Raji (cell line): ENCODE results near the gene TRMT112.
A peak's percentile ranks its signal among the peaks of the same experiment; 100 is the strongest.

Experiments
- POLR2A ChIP-seq: IDR thresholded peaks from 2 replicates; pipeline ENCODE4 v1.6.1; 2011; ENCODE audit warnings: low read depth, low read length, control low read depth; ENCODE audit not compliant: insufficient read depth

The TRMT112 gene

DNA sequence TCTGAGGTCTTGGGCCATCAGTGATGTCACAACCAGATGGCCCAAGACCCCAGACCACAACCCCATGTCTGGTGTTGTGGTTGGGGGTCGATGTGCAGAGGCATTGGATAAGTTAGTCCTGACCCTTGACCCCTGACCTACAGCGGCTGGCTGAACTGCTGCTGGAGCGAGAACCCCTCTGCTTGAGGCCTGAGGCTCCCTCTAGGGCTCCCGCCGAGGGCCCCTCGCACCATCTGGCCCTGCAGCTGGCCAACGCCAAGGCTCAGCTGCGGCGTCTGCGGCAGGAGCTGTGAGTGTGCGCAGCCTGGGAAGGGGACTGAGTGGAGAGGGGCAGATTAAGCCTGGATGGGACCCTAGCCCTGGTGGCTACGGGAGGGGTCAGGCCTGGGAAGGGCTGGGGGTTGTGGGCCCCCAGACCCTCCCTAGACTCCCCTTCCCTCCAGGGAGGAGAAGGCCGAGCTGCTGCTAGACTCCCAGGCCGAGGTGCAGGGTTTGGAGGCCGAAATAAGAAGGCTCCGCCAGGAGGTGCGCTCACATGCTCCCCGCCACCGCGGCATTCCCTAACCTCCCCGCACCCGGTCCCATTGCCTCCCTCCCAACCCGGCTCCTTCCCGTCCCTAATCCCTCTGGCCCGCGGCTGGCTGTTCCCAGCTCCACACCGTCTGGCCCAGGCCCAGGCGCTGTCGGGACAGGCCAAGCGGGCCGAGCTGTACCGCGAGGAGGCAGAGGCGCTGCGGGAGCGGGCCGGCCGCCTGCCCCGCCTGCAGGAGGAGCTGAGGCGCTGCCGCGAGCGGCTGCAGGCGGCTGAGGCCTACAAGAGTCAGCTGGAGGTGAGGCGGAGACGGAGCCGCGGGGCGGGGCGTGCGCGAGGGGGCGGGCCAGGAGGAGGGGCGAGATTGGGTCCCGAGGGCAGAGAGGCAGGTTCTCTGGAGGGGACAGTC, 24.8 kb upstream of the TRMT112 start:
- no peak; the same call in 1 of the 2 replicates for TF ChIP-seq POLR2A

DNA sequence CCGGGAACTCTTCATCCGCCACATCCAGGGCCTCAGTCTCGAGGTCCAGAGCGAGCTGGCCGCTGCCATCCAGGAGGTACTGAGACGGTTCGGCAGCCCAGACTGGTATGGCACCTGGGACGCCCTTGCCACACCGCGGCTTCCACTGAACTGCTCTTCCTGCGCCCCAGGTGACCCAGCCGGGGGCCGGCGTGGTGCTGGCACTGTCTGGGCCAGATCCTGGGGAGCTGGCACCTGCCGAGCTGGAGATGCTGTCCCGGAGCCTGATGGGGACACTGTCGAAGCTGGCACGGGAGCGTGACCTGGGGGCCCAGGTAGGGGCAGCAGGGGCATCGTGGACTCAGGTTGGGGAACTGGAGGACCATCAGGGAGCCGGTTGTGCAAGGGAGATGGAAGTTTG, 24.1 kb upstream of the TRMT112 start:
- TF ChIP-seq POLR2A: no peak

DNA sequence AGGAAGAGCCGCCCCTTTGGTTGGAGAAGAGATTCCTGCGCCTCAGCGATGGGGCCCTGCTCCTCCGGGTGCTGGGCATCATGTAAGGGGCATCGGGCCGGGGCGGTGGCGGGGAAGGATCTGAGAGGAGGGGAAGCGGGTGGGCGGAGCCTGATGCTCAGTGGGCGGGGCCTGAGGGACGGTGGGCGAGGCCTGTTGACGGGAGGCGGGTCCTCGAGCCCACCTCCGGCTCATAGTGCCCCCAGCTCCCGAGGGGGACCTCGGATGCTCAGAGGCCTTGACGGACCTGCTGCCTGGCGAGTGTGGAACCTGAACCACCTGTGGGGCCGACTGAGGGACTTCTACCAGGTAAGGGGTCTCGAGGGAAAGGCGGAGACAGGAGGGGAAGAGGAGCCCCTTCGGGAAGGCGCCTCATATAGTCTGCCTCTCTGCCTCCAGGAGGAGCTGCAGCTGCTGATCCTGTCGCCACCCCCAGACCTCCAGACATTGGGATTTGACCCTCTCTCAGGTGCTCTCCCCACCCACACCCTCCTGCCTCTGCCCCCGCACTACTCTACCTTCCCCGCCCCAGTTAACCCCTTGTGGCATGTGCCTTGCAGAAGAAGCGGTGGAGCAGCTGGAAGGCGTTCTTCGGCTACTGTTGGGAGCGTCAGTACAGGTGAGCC, 23.4 kb upstream of the TRMT112 start:
- peak; percentile 69 for TF ChIP-seq POLR2A

DNA sequence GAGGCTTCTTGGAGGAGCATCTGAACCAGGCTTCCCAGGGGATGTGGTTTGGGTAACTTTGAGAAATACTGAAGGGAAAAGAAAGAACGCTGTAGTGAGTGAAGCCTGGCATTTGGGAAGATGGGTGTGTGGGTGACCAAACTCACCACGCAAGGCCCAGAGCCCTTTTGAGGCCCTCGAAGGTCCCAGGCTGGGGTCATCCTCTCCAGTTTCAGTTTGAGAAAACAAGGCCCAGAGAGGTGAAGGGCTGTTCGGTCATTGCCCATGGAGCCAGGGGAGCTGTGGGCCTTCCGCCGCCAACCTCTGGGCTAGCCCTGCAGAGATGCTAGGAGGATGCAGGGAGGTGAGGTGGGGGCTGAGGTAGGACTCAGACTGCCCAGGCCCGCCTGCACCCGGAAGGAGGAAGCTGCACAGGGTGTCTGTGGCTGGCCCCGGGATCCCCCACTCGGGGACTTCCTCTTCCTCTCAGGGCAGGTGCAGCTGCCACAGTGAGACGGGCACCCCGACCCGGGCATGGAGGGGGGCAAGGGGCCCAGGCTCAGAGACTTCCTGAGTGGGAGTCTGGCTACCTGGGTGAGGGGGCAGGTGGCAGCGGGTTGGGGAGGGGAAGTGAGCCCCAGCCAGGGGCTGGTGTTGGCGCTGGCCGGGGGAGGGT, 22.5 kb upstream of the TRMT112 start, which contains the start of gene CCDC88B:
Gene CCDC88B, plus strand, starts transcription at position 451 of the 655 bp plus-strand sequence. Its CDS starts 63 bp downstream, at position 514.
- TF ChIP-seq POLR2A: peak; percentile 79

DNA sequence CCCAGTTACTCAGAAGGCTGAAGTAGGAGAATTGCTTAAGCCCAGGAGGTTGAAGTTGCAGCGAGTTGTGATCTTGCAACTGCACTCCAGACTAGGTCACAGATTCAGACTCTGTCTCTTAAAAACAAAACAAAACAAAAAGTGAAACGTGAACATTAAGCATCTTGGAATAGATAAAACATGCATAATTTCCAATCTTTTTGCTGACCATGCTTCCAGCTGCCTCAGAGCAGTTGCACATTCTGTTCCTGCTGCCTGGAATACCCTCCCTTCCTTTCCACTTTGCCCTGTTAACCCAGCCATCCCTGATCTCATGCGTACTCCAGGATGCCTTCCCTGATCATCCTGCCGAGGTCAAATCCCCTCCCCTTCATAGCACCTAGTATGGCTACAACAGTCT, 21.9 kb upstream of the TRMT112 start:
- TF ChIP-seq POLR2A: no peak

DNA sequence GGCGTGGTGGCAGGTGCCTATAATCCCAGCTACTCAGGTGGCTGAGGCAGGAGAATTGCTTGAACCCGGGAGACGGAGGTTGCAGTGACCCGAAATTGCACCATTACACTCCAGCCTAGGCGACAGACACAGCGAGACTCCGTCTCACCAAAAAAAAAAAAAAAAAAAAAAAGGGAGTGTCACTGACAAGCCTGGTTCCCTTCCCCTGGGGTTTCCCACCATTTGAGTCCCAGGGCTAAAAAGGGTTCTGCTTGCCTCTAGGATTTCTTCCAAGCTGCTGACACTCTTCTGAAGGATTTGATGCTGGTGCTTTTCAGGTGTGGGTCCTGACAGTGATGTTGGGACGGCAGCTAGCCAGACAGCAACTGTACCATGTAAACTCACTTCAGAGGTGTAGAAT, 21.4 kb upstream of the TRMT112 start:
- no peak for TF ChIP-seq POLR2A

DNA sequence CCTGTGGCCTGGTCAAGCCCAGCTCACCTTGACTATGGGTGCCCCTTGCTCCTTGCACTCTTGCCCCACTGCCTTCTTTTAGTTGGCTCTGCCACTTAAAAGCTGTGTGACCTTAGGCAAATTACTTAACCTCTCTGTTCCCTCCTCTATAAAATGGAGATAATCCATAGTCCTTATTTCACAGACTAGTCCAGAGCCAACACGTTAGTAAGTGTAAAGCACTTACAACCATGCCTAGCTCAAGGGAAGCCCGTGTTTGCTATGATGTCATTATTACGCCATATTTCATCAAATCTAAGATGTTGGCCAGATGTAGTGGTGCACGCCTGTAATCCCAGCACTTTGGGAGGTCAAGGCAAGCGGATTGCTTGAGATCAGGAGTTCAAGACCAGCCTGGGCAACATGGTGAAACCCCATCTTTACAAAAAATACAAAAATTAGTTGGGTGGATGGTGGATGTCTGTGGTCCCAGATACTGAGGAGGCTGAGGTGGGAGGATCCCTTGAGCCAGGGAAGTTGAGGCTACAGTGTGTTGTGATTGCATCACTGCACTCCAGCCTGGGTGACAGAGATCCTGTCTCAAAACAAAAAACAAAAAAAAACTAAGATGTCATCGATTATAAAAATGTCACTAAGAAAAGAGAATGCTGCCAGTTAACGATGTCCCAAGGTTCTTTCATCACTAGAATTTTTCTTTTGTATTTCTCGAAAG, 20.3 kb upstream of the TRMT112 start:
- TF ChIP-seq POLR2A: no peak

DNA sequence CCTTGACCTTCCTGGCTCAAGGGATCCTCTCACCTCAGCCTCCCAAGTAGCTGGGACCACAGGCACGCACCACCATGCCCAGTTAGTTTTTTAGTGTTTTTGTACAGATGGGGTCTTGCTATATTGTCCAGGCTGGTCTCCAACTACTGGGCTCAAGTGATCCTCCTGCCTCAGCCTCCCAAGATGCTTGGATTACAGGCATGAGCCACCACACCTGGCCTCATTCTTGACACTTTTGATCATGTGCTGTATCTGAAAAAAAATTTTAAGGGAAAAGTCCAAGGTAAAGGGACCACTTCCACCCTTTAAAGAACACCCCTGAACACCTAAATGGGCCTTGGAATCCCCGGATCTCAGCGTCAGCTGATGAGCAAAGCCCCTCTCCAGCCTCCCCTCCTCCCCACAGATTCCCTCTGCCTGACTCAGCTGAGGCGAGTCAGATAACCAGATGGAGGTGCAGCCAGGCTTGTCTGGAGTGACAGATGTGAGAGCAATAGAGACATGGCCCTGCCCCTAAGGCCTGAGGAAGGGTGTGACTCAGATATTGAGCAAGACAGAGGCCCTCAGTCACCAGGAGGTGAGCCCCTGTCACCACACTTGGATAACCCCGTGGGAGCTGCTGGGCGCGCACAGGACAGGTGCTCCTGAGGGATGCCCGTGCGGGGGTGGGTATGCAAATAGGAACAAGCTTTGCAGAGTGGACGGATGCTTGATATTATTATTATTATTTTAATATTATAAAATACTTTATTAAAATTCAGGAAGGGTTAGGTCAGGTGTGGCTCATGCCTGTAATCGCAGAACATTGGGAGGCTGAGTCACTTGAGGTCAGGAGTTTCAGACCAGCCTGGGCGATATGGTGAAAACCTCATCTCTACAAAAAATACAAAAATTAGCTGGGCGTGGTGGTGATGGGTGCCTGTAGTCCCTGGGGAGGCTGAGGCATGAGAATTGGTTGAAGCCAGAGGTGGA, 17.7 kb upstream of the TRMT112 start:
- peak; percentile 54 for TF ChIP-seq POLR2A

DNA sequence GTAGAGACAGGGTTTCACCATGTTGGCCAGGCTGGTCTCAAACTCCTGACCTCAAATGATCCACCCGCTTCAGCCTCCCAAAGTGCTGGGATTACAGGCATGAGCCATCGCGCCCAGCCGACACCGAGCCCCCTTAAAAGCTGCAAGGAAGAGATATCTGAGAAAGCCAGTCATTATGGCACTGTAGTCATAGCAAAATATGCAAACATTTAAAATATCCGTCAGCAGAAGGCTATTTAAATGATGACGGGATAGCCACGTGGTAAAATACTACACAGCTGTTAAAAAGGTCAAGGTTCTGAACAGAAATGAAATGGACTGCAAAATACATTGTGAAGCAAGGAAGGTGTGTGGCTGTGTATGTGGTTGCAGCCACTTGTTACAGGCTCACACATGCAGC, 16.2 kb upstream of the TRMT112 start:
- TF ChIP-seq POLR2A: no peak

DNA sequence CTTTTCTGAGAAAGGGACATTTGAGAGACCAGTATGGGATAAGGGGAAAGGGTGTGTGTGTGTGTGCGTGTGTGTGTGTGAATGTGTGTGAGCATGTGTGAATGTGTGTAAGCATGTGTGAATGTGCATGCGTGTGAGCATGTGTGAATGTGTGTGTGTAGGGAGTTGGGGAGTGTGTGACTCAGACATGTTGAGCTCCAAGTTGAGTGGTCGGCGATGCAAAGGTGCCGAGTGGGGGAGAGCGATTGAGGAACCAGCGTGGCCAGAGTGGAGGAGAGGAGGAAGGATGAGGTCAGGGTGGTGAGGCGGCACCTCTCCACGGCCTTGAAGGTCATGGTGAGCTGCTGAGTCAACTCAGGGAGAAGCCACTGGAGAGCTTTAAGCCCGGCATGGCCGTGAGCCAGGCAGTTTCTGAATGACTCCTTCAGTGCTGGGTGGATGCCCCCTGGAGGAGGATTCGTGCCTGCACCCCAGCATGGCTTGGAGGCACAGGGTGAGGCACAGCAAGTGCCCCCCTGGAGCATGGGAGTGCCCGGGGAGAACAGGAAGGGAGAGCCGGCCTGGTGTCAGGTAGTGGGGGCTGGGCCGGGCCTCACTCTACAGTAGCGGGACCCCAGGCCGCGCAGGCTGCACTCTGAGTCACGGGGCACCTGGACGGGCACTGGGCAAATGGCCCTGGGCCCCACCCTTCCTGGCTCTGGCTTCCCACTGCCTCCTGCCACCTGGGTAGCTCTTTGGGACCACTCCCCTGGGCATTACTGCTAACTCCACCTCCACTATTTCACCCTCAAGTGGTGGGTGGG, 14.4 kb upstream of the TRMT112 start:
- 0 out of 2 replicates have a peak, but pooled peaks have one; percentile 23 for TF ChIP-seq POLR2A

DNA sequence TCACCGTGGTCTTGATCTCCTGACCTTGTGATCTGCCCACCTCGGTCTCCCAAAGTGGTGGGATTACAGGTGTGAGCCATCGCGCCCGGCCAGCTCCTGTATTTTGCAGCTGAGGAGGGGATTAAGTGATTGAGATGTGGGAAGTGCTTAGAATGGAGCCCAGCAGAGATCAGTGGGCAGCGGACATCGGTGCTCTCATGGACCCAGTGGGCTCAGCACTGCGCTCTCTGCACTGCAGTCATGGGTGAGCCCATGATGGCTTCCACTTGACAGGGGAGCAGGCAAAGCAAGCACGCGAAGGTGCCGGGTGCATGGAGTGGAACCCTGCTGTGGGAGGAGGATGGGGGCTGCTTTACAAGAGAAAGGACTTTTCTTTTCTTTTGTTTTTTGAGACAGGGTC, 13.5 kb upstream of the TRMT112 start:
- no peak for TF ChIP-seq POLR2A

DNA sequence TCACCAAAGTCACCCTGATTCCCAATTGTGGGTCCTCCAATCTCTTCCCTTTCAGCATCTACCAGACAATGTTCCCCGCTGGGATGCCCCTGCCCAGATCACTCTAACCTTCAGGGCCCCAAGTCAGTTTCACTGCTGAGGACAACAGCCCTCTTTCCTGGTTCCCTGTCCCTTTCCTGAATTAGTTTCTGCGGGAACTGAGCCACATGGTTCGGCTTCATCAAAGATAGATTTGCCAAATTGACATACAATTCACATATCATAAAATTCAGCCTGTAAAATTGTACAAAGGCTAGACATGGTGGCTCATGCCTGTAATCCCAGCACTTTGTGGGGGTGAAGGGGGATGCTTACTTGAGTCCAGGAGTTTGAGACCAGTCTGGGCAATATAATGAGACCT, 10.6 kb upstream of the TRMT112 start:
- no peak for TF ChIP-seq POLR2A

DNA sequence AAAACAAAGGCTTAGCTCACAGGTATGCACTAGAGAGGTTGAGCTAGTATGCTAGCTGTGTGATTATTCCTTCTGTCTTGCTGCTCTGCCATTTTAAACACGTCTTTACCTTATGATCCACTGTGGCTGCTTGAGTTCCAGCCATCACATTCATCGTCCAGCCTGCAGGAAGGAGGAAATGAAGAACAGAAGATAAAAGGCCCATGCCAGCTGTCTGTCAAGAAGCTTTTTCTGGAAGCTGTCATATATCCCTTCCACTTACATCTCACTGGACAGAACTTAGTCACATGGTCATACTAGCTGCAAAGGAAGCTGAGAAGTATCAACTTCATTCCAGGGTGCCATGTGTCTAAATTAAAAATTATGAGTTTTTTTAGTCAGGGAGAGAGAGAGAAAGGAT, 10.0 kb upstream of the TRMT112 start:
- TF ChIP-seq POLR2A: no peak
